ENCODE data around the gene LYPD4.

The LYPD4 gene

DNA sequence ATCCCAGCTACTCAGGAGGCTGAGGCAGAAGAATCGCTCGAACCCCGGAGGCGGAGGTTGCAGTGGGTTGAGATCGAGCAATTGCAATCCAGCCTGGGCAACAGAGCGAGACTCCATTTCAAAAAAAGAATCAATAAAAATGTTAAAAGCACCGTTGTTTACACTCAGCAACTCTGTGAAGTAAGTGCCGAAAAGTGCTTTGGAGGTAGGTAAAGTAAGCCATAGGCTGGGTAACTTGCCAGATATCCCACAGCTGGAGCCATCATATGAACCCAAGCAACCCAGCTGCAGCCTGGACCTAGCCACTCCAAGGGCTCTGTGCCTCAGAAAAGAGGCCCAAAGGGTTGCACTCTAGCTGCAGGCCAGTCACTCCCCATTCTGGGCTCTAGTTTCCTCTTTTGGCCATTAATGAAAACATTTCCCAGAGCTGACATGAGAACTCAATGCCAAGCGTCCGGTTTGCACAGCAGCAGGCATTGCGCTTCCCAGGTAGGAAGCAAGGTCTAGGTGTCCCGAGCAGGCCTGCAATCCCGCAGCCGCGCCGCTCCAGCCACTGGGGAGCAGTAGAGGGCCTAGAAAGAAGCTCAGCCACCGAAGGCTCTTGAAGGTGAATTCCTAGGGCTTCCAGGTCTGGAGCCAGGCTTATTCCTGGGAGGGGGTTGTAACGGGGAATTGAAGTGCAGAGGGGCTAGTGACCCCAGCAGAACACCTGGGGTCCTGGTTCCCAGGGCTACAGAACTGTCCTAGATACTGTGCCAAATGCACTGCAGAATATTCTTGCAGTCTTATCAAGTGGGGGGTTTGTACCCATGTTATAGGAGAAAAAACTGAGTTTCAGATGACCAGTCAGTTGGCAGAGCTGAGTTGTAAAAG, 28.5 kb upstream of the LYPD4 start:
- Histone ChIP-seq H3K4me3 (ENCODE audit: insufficient read depth, low read depth, low read length) (no peak overlapping the region), H3K27me3 (ENCODE audit: control insufficient read depth, insufficient read depth, low read length, poor library complexity, severe bottlenecking) (no peaks in the 10 kb centered on the region), H3K27ac (ENCODE audit: insufficient read depth, low read depth, low read length, poor library complexity, severe bottlenecking) (no peak overlapping the region), H3K9me3 (ENCODE audit: control insufficient read depth, low read length) (no peaks in the 10 kb centered on the region), H3K4me1 (ENCODE audit: control insufficient read depth, insufficient read depth, low read length) (no peaks in the 10 kb centered on the region), H3K36me3 (ENCODE audit: control insufficient read depth, insufficient read depth, low read length) (peaks cover 23% of the 10 kb centered on the region)
- 49 to 50% methylated on average over 18 of the region's 18 CpGs for WGBS, 2 experiments

DNA sequence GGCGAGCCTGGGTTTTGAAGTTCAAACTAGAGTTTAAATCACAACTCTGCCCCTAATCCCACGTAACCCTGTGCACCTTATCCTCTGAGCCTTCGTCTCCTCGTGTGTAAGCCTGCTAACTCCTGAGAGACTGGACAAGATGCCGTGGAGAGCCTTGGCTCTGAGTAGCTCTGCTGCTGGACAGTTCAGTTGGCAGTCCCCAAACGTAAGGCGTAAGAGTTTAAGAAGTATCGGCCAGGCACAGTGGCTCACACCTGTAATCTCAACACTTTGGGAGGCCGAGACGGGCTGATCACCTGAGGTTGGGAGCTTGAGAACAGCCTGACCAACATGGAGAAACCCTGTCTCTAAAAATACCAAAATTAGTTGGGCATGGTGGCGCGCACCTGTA, 27.9 kb upstream of the LYPD4 start:
- no peak overlapping the region for H3K27ac ChIP-seq (ENCODE audit: insufficient read depth, low read depth, low read length, poor library complexity, severe bottlenecking)
- H3K4me1 ChIP-seq (ENCODE audit: control insufficient read depth, insufficient read depth, low read length): no peaks in the 10 kb centered on the region
- no peaks in the 10 kb centered on the region for H3K27me3 ChIP-seq (ENCODE audit: control insufficient read depth, insufficient read depth, low read length, poor library complexity, severe bottlenecking)
- H3K4me3 ChIP-seq (ENCODE audit: insufficient read depth, low read depth, low read length): no peak overlapping the region
- WGBS, 2 experiments: 92 to 93% methylated on average over 12 of the region's 12 CpGs
- no peaks in the 10 kb centered on the region for H3K9me3 ChIP-seq (ENCODE audit: control insufficient read depth, low read length)
- peaks cover 28% of the 10 kb centered on the region for H3K36me3 ChIP-seq (ENCODE audit: control insufficient read depth, insufficient read depth, low read length)

DNA sequence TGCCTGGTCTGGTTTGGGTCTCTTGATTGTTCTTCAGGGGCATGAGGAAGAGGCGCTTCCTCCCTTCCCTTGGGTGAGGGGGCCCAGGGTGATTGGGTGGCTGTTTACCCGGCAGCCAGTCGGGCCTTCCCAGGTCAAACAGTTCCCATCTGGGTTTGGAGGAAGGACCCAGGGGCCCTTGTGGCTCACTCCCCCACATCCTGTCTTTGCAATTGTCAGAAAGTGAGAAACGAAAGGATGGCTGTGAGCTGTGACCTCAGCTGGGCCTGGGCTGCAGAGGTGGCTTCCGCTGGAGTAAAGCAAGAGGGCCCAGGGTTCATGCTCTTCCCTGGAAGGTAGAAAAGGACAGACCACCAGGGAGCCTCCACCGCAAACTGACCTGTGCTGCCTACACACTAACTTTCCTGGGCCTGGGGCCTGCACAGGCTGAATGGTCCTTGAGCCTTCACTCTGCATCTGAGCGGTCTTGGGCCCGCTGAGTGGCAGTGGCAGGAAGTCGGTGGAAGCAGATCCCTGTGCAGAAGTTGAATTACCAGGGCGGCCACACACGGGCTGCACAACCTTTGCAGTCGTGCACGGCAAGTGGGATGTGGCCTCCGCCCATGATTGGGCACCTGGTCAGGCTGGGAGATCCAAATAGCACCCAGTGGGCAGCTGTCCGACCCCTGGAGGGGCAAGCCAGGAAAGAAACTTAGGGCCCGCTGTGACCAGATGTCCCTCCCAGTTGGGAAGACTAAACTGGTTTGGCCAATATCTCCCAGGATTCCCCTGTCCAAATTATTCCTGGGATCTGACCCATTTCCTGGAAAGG, 27.3 kb upstream of the LYPD4 start:
- Histone ChIP-seq H3K9me3 (ENCODE audit: control insufficient read depth, low read length) (no peaks in the 10 kb centered on the region), H3K4me1 (ENCODE audit: control insufficient read depth, insufficient read depth, low read length) (no peaks in the 10 kb centered on the region), H3K27ac (ENCODE audit: insufficient read depth, low read depth, low read length, poor library complexity, severe bottlenecking) (peak overlapping the region; percentile 26), H3K4me3 (ENCODE audit: insufficient read depth, low read depth, low read length) (no peak overlapping the region), H3K27me3 (ENCODE audit: control insufficient read depth, insufficient read depth, low read length, poor library complexity, severe bottlenecking) (no peaks in the 10 kb centered on the region), H3K36me3 (ENCODE audit: control insufficient read depth, insufficient read depth, low read length) (peaks cover 28% of the 10 kb centered on the region)
- WGBS, 2 experiments: 92 to 93% methylated on average over 16 of the region's 16 CpGs

DNA sequence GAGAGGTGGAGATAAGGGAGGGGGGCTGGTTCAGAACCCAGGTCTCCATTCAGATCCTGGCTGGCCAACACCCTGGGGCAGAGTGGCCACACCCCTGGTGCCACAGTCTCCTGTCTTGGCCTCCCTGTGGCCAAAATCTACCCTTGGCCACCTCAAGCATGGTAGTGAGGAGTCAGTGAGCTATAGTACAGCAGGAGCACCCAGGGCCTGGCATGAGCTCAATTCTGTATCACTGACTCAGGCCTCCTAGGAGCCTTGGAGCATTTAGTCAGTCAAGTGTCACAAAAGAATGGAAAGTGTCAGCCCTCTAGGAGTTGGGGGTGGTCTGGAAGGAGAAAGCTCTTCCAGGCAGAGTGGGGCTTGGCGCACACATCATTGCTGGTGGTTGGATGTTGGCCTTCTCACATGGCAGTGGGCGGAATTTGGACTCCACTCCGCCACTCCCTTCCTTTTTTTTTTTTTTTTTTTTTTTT, 26.0 kb upstream of the LYPD4 start:
- 91 to 98% methylated on average over 3 of the region's 3 CpGs for WGBS, 2 experiments

DNA sequence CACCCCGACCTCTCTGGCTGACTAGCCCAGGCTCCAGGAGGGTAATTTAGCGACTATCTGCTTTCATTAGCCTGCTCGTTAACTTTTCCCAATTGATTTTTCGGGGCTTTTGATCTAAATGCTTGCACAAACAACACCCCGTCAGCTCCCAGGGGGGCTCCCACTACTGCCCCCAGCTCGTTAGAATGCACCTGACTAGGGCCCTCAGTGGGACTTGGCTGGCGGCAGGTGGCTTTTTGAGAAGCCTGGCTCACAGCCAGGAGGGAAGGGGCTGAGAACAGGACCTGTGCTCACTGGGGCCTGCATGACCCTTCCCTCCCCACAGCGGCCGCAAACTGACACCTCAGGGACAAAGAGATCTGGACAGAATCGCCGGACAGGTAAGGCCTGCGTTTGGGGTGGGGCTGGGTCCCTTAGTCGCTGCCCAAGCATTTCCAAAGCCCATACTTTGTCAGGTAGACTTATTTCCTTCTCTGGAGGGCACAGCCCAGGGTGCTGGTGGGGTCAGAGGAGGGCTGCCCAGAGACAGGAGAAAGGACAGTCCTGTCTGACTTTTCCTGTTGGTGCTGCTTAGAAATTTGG, 25.0 kb upstream of the LYPD4 start:
- no peaks in the 10 kb centered on the region for H3K4me1 ChIP-seq (ENCODE audit: control insufficient read depth, insufficient read depth, low read length)
- 93 to 94% methylated on average over 13 of the region's 13 CpGs for WGBS, 2 experiments
- H3K27ac ChIP-seq (ENCODE audit: insufficient read depth, low read depth, low read length, poor library complexity, severe bottlenecking): no peak overlapping the region
- H3K9me3 ChIP-seq (ENCODE audit: control insufficient read depth, low read length): no peaks in the 10 kb centered on the region
- H3K4me3 ChIP-seq (ENCODE audit: insufficient read depth, low read depth, low read length): no peak overlapping the region
- no peaks in the 10 kb centered on the region for H3K27me3 ChIP-seq (ENCODE audit: control insufficient read depth, insufficient read depth, low read length, poor library complexity, severe bottlenecking)
- H3K36me3 ChIP-seq (ENCODE audit: control insufficient read depth, insufficient read depth, low read length): peaks cover 36% of the 10 kb centered on the region

More for the DNA sequence above, 26.0 kb upstream of the LYPD4 start:
- no peak overlapping the region for H3K27ac ChIP-seq (ENCODE audit: insufficient read depth, low read depth, low read length, poor library complexity, severe bottlenecking)
- peaks cover 33% of the 10 kb centered on the region for H3K36me3 ChIP-seq (ENCODE audit: control insufficient read depth, insufficient read depth, low read length)
- no peaks in the 10 kb centered on the region for H3K4me1 ChIP-seq (ENCODE audit: control insufficient read depth, insufficient read depth, low read length)
- H3K4me3 ChIP-seq (ENCODE audit: insufficient read depth, low read depth, low read length): no peak overlapping the region
- H3K9me3 ChIP-seq (ENCODE audit: control insufficient read depth, low read length): no peaks in the 10 kb centered on the region
- H3K27me3 ChIP-seq (ENCODE audit: control insufficient read depth, insufficient read depth, low read length, poor library complexity, severe bottlenecking): no peaks in the 10 kb centered on the region

DNA sequence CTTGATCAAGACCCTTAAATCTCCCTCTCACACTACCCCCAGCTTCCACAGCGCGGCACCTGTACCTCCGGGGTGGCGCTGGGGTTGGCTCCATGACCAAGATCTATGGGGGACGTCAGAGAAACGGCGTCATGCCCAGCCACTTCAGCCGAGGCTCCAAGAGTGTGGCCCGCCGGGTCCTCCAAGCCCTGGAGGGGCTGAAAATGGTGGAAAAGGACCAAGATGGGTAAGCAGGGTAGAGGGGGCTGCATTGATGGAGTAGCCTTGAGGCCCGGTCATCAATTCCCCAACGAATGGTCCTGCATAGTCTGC, 24.5 kb upstream of the LYPD4 start:
- Histone ChIP-seq H3K36me3 (ENCODE audit: control insufficient read depth, insufficient read depth, low read length) (peaks cover 42% of the 10 kb centered on the region), H3K27ac (ENCODE audit: insufficient read depth, low read depth, low read length, poor library complexity, severe bottlenecking) (no peak overlapping the region)
- WGBS, 2 experiments: 95 to 96% methylated on average over 12 of the region's 12 CpGs

DNA sequence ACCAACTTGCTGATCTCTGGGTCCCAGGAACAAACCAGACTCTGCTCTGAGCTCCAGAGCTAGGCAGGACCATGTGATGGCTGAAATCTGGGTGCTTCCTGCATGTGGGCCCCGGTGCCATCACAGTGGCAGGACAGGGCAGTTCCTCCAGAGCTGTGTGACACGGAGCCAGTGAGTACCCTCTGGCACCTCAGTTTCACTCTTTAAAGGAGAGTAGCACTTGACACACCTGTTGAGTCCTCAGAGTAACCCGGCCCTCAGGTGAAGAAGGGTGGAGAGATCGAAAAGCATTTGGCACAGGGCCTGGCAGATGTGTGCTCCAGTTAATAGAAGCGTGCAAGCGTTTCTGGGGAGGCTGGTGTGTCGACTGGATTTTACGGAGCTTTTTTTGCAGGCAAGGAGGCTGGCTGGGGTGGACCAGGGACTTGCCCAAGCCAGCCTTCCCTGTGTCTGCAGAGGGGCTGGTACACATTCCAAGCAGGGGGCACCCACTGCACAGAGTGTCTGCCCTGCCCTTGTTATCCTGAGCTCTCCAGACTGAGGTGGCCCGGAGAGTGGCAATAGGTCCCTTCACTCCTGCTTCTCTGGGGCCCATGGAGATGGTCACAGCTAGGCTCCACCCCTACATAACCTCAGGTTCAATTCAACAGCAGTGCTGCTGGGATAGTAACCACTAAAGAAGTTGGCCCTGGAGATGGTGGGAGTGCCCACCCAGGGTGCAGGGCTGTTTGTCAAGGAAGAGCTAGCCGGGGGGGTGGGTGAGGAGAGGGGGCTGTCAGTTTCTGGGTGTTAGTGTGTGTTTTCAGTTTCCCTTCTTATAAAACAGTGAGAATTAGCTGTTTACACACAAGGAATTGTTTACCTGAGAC, 23.9 kb upstream of the LYPD4 start:
- Histone ChIP-seq H3K36me3 (ENCODE audit: control insufficient read depth, insufficient read depth, low read length) (peaks cover 47% of the 10 kb centered on the region), H3K27me3 (ENCODE audit: control insufficient read depth, insufficient read depth, low read length, poor library complexity, severe bottlenecking) (no peaks in the 10 kb centered on the region), H3K4me1 (ENCODE audit: control insufficient read depth, insufficient read depth, low read length) (no peaks in the 10 kb centered on the region), H3K9me3 (ENCODE audit: control insufficient read depth, low read length) (no peaks in the 10 kb centered on the region), H3K4me3 (ENCODE audit: insufficient read depth, low read depth, low read length) (no peak overlapping the region), H3K27ac (ENCODE audit: insufficient read depth, low read depth, low read length, poor library complexity, severe bottlenecking) (peak overlapping the region; percentile 26)
- 96 to 97% methylated on average over 10 of the region's 10 CpGs for WGBS, 2 experiments

More for the DNA sequence above, 24.5 kb upstream of the LYPD4 start:
- H3K9me3 ChIP-seq (ENCODE audit: control insufficient read depth, low read length): no peaks in the 10 kb centered on the region
- no peaks in the 10 kb centered on the region for H3K27me3 ChIP-seq (ENCODE audit: control insufficient read depth, insufficient read depth, low read length, poor library complexity, severe bottlenecking)
- no peaks in the 10 kb centered on the region for H3K4me1 ChIP-seq (ENCODE audit: control insufficient read depth, insufficient read depth, low read length)
- H3K4me3 ChIP-seq (ENCODE audit: insufficient read depth, low read depth, low read length): no peak overlapping the region

DNA sequence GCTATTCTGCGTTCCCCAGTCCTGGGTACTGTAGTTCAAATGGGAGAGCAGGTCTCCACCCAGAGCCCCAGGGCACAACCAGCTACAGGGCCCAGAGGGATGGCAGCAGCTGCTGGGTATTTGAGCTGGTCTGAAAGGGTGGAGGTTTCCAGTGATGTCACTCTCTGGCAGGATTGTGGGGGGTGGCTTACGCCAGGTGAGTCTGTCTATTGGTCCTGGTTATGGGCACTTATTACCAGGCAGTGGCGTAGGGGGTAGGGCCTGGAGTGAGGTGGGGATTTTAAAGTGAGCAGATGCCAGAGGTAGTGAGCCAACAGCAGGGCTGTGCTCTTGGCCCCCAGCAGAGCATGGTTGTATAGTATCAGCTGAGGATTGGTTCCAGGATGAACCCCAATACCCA, 21.8 kb upstream of the LYPD4 start:
- peaks cover 68% of the 10 kb centered on the region for H3K36me3 ChIP-seq (ENCODE audit: control insufficient read depth, insufficient read depth, low read length)

DNA sequence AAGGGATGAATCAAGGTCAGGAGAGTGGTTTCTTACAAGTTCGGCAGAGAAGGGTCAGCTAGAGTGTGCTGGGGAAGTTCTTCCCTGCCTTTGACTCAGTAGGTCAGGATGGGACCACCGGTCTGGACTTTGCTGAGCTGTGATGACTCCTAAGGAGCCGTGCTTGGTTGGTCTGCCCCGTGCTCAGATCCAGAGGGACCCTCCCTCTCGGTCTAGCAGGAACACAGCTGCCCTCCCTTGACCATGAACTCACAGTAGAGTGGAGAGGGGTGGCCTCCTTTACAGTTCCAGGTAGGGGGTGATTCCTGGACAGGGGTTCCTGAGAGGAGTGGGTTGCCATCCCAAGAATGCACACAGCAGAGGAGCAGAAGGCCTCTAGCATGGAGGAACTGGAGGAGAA, 19.9 kb upstream of the LYPD4 start:
- no peaks in the 10 kb centered on the region for H3K27me3 ChIP-seq (ENCODE audit: control insufficient read depth, insufficient read depth, low read length, poor library complexity, severe bottlenecking)
- H3K4me3 ChIP-seq (ENCODE audit: insufficient read depth, low read depth, low read length): no peak overlapping the region
- no peaks in the 10 kb centered on the region for H3K9me3 ChIP-seq (ENCODE audit: control insufficient read depth, low read length)
- no peak overlapping the region for H3K27ac ChIP-seq (ENCODE audit: insufficient read depth, low read depth, low read length, poor library complexity, severe bottlenecking)
- peaks cover 17% of the 10 kb centered on the region for H3K4me1 ChIP-seq (ENCODE audit: control insufficient read depth, insufficient read depth, low read length)
- peaks cover 59% of the 10 kb centered on the region for H3K36me3 ChIP-seq (ENCODE audit: control insufficient read depth, insufficient read depth, low read length)
- WGBS, 2 experiments: 97 to 98% methylated on average over 5 of the region's 5 CpGs

More for the DNA sequence above, 21.8 kb upstream of the LYPD4 start:
- Histone ChIP-seq H3K4me1 (ENCODE audit: control insufficient read depth, insufficient read depth, low read length) (peaks cover 16% of the 10 kb centered on the region), H3K27me3 (ENCODE audit: control insufficient read depth, insufficient read depth, low read length, poor library complexity, severe bottlenecking) (no peaks in the 10 kb centered on the region), H3K9me3 (ENCODE audit: control insufficient read depth, low read length) (no peaks in the 10 kb centered on the region), H3K27ac (ENCODE audit: insufficient read depth, low read depth, low read length, poor library complexity, severe bottlenecking) (no peak overlapping the region), H3K4me3 (ENCODE audit: insufficient read depth, low read depth, low read length) (no peak overlapping the region)
- WGBS, 2 experiments: 91 to 100% methylated on average over 3 of the region's 3 CpGs

Measured in ectodermal cell (in vitro differentiated cells).